ENCODE data around the gene SPOCD1.

SPOCD1 gene

DNA sequence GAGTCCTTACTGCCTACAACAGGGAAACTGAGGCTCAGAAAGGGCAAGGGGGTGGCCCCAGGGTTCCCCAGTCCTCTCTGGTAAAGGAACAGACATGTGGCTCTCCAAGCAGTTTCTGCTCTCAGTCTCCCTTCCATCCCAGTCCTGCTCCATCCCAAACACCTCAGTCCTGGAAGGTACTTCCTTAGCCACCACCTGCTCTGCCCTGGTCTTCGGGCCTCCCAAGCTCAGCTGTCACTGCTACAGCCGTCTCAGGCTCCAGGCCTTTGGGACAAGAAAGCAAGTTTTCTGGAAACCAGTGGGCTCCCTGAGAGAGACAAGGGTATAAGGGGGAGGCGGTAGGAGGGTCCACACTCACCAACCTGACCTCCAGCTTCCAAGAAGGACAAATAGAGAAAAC is 28.6 kb downstream of the SPOCD1 start:
- no peak for DNase-seq (ENCODE audit: low read depth in 2 of 2)

DNA sequence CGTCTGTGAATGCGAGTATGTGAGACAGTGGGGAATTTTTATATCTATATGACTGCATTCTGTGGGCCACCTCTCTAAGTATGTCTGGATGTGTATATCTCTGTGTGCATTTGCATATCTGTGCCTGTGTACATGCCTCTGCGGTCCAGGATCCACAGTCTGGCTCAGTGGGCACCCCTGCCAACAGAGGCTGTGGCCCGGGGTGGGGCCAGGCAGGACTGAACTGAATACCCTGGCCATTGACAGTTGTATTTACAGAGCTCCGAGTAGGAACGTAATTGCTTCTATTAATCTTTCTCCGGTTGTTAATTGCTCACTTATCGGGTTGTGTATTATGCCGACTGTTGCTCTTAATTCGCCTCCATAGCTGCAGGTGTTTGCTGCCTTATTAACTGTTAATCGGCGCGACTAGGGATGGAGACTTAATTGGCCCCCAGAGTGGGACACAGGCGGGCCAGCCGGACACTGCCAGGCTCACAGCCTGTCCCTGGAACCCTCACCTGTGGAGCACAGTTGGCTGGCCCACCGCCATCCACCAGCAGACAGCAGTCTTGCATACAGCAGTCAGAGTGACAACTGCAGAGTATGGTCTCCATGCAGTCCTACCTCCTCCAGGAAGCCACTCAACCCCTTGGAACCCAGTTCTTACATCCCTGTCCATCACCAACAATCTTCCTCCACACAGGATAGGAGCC is 29.3 kb downstream of the SPOCD1 start:
- no peak for DNase-seq (ENCODE audit: low read depth in 2 of 2)

DNA sequence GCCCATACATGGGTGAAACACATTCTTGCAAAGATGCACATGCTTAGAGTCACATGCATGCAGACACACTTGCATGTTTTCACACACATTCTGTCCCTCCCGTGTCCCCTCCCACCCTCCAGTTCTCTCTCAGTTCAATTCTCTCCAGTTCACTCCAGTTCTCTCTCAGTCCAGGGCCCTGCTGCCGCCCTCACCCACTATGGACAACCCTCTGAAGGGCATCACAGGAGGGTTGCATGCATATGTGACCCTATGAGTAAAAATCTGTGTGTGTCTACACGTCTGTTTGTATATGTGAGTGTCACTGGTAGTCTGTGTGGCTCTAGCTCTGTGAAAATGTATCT is 29.9 kb downstream of the SPOCD1 start:
- no peak for DNase-seq (ENCODE audit: low read depth in 2 of 2)

DNA sequence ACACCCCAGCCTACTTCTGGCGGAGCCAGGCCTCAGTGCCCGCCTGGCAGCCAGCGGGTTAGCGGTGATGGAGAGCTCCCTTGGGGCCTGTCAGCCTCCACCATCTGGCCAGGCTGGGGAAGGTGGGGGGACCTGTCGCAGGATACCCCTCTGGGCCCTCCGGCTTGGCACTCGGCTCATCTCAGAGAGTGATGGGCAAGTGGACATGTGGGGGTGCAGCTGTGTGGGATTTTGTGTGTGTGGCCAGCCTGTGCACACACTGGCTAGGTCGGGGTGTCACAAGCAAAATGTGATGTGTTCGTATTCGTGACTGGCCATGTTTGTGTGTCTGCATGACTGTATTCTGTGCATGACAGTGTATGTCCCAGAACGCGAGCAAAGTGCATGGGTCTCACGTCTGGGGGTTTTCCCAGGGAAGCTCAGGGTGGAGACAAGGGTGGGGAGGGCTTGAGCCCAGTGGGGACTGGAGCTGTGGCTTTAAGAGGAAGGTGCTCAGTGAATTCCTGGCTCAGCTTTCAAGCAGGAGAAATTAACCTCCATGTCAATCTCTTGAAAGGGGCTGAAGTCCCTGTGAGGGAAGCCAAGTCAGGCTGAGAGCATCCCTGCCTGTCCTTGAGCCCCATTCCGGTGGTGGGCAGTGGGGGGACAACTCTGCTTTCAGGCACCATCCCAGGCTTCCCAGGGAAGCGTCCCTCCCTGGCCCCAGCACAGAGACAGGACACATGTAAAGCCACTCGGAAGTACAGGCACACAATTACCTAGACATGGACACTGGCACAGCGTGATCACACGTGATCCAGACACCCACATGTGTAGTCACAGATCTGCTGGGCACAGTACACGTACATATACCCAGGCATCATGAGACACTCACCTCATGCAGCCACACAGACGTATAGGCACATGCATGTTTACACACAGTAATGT is 30.5 kb downstream of the SPOCD1 start:
- no peak for DNase-seq (ENCODE audit: low read depth in 2 of 2)

DNA sequence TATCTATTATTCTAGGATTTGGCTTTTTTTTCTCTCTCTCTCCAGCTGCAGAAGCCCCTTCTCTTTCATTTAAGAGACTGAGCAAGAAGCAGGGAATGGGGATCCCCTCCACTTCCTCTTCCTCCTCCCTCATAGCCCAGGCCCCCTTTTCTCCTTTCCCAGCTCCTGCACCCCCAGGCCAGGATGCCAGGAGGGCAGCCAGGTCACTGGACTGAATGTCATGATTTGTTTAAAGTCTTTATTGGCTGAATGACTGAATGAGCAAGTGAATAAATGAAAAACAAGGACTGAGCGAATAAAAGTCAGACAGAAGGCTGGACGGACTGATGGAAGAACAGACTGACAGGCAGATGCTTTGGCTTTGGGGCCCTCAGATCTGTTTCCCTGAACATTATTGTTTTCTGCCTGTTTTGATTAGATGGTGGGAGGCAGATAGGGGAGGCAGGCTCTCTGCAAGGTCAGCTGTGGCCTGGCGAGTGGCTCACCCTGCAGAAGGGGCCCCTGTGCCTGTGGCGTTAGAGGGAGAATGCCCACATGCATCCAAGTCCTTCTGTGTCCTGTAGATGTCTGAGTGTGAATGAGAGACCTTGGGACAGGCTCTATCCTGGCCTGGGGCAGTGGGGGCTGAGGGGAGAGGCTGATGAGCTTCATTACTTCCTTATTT is 31.3 kb downstream of the SPOCD1 start:
- DNase-seq (ENCODE audit: low read depth in 2 of 2): no peak

DNA sequence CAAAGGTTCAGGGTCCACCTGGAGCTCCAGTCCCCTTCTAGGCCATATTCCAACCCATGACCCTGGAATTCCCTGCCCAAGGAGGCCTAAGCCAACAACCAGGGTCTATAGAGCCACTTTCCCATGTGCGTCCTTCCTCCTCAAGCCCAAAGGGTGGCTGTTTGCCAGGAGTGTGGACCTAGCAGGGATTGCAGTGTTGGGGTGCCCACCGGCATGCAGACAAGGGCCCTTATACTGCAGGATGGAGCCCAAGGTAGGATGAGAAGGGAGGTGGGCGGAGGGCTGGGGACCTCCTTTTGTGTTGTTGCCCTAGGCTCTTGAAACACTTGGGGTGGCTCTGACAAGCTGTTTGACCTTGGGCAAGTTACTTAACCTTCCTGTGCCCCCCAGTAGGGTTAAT is 32.0 kb downstream of the SPOCD1 start:
- no peak for DNase-seq (ENCODE audit: low read depth in 2 of 2)

DNA sequence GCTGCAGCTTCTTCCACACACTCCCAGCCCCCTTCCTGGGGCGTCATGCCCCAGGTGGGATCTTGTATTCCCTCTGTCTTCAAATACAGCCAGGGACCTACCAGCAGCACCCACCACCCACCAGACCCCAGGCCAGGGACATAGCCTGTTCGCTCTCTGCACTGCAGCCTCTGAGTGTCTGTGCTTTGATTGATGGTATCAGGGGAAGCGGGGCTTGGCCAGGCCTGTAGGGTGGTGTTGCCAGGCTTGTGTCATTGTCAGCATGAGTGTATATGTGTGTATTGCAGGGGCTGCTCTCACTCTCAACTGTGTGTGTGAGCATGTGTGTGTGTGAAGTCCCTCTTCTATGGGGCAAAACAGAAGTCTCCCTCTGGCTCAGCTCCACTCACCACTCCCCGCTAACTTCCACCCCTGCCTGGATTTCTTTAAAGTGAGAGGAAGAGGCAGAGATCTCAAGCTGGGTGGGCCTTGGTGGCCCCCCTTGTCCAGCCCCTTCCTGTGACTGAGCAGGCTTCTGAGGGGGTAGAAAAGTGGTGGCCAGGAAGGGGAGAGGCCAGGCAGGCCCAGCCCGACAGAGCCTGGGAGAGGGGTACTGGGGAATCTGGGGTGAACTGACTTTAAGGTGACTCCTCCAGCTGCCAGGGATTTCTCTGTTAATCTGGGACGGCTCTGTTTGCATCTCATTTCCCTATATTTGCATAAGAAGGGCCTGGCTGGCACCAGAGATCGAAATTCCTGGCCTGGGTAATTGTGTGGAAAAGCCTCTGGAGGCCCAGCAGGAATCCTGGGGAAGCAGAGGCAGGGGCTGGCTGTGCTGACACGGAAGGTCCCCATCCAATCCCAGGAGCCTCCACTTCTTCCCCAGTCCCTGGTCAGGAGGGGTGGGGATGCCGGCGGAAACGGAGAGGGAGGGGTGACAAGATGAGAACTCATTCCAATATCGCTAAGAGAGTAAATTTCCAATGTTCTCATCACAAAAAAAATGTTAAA is 33.1 kb downstream of the SPOCD1 start:
- DNase-seq (ENCODE audit: low read depth in 2 of 2): no peak

DNA sequence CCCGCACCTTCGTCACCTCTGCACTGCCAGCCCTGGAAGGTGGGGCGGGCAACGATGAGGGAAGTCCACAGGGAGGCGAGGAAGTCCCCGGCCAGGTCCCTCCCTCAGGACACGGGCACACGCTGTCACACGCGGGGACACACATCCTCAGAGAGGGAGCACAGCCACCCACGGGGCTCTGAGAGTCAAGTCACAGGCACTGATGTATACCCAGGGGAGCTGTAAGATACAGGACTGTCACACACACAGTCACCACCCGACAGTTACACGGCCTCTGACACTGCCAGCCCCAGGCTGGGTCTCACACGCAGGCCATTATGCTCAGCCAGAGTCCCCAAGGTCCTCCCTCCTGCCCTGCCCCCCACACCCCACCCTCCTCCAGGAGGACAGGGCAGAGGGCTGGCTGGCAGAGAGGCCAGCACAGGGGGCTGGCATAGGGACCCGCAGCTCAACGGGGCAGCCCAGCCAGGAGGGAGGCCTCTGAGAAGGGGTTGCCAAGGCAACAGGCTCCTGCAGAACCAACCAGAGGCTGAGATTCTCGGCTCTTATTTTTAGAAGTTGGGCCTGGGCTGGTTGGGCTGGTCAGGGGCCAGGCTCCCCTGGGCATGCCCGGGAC is 34.0 kb downstream of the SPOCD1 start:
- no peak for DNase-seq (ENCODE audit: low read depth in 2 of 2)

DNA sequence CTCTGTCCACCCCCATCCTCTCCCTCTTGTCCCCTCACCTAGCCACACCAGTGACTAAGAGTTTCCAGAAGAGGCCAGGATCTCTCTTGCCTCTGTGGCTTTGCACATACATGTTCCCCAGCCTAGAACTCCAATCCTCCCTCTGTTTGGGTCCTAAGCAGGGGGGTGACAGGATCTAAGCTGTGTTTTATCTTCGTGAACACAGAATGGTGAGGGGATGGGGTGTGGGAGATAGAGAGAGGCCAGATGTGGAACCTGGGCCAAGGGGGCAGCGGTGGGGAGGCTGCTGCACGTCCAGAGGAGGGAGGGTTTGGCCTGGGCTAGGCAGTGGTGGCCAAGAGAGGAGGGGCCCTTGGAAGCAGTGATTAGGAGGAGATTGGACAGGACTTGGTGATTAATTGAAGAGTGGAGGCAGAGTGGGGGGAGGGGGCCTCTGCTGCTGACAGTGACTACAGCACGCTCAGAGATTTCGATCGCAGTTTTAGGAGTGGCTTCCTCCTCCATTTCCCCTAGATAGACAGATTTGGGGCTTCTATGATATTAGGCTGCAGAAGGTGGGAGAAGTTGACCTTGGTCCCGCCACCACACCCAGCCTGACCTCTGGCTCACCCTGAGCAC is 34.6 kb downstream of the SPOCD1 start:
- no peak for DNase-seq (ENCODE audit: low read depth in 2 of 2)

DNA sequence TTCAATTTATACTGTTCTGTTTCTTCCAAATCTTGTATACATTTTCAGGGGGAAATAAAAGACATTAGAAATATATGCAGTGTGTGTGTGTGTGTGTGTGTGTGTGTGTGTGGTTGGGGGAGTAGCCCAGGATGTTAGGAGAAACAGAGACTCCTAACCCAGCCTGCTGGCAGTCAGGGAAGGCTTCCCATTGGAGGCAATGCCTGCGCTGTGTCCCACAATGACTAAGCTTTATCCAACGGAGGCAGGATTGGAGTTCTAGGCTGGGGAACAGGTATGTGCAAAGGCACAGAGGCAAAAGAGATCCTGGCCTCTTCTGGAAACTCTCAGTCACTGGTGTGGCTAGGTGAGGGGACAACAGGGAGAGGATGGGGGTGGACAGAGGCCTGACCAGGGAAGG is 35.2 kb downstream of the SPOCD1 start:
- DNase-seq (ENCODE audit: low read depth in 2 of 2): no peak

DNA sequence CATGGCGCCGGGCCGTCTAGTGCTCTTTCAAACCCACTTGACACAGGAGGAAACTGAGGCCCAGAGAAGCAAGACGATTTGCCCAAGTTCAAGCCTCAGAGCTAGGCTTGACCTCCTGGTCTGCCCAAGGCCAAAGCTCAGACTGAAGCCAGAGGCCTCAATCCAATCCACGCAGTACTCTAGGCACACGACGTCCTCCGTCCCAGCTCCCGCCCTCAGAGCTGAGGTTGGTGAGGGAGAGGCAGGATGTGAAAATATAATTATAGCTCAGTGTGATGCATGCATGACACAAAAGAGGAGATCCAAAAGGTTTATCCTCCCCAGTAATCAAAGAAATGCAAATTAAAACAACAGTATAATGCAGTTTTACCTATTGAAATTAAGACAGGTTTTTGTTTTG is 36.1 kb downstream of the SPOCD1 start:
- no peak for DNase-seq (ENCODE audit: low read depth in 2 of 2)

DNA sequence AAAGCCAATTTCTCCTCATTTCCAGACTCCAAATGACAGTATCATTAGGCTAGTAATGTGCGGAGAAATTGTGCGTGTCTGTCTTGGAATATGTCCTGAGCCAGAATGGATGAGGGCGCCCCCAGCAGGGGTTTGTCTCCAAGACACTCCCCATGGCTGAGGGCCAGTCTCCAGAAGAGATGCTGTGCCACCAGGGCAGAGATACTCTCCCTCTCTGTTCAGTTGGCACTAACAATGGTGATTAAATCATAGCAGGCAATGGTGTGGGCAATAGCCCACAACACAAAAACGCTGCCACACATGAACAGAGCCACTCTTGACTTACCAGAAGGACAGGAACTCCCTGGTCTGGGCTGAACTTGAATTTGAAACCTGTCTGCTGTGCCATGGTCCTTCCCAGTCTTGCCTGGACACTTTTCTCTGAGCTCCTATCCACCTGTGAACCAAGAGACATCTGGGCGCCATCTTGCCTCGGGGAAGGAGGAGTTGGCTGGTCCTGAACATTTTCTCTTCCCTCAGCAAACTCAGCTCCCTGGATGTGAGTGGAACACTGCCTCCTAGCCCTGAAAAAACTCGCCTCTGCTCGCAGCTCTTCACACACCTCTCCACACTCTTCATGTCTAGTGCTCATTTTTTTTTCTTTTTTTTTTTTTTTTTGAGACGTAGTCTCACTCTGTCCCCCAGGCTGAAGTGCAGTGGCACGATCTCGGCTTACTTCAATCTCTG is 36.9 kb downstream of the SPOCD1 start:
- DNase-seq (ENCODE audit: low read depth in 2 of 2): no peak

DNA sequence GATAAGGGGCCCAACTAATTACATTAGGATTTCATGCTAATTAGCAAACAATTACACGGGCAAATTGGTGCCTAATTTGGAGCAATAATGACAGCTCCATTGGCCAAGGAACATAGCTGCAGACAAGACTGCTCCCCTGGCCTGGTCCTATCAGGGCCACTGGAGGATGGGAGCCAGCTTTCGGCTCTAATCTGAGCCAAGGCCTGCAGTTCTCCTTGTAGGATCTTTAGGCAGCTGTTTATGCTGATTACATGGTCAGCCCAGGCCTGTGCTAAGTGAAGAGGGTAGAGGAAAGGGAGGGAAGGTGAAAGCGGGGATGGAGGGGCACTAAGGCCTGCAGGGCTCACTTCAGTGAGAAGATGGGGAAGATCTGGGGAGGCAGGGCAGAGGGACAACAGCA is 39.3 kb downstream of the SPOCD1 start:
- no peak for DNase-seq (ENCODE audit: low read depth in 2 of 2)

DNA sequence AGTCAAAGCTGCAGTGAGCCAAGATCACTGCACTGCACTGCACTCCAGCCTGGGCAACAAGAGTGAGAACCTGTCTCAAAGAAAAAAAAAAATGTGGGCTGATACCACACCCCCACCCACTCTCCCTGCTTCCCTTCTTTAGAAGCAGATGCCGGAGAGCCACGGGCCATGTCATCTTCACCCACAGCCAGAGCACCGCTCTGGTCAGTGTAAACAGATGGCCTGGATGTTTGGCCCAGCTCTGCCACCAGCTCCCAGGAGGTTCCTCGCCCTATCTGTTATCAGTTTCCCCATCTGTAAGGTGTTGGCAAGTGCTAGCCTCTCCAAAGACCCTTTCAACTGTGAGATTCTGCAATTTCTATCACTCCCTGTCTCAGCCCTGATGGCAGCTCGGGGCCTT is 39.8 kb downstream of the SPOCD1 start:
- no peak for DNase-seq (ENCODE audit: low read depth in 2 of 2)

DNA sequence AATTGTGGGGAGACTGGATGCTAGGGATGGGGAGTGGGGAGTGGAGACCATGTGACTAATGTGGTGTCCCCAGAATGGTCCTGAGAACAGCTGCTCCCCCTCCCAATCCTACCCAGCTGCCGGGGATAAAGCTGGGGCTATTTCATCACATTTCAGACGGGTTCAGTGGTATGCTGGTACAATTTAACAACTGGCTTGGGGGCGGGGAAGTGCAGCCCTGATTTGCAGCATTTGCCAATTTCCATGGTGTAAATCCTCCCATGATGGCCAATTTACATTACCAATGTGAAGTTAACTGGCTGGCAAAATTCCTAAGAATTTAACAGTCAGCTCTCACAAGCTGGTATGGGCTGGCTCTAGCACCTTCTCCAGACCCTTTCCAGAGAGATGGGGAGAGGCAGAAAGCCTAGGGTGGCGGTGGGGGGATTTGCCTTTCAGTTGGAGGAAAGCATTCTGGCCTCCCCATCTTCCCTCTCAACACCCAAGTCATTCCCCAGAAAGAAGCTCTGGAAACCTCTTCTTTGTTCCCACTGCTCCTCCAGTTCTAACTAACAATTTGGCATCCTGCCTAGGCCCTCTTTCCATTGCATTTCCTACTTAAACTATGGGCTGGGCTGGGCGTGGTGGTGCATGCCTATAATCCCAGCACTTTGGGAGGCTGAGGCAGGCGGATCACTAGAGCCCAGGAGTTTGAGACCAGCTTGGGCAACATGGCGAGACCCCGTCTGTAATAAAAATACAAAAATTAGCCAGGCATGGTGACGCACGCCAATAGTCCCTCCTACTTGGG is 40.4 kb downstream of the SPOCD1 start:
- no peak for DNase-seq (ENCODE audit: low read depth in 2 of 2)

DNA sequence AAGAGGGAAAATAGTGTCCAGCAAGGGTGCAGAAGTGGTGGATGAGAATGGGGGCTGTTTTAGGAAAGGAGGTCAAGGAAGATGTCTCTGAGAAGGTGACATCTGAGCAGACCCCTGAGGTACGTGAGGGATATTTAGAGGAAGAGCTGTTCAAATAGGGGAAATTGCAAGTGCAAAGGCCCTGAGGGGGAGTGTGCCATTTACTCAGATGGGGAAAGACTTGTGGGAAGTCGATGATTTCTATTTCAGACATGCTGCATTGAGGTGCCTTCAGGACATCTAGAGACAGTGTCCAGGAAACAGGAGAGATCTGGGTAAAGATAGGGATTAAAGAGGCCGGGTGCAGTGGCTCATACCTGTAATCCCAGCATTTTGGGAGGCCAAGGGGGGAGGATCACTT is 41.3 kb downstream of the SPOCD1 start:
- DNase-seq (ENCODE audit: low read depth in 2 of 2): no peak

DNA sequence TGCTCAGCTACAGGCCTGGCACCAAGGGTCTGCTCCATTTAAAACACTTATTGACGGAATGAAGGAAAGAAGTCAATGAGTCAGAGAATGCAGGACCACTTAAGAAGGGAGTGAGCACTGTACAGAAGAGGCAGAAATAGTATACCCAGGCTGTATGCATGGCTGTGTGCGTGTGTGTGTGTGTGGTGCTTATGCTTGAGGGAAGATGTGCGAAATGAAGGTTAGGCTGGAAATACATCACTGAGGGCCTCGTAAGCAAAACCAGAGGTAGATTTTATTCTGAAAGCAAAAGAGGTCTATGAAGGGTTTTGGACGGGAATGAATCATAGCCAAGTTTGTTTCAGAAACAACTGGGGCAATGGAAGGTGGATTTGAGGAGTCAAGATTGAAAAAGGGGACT is 42.0 kb downstream of the SPOCD1 start:
- no peak for DNase-seq (ENCODE audit: low read depth in 2 of 2)

DNA sequence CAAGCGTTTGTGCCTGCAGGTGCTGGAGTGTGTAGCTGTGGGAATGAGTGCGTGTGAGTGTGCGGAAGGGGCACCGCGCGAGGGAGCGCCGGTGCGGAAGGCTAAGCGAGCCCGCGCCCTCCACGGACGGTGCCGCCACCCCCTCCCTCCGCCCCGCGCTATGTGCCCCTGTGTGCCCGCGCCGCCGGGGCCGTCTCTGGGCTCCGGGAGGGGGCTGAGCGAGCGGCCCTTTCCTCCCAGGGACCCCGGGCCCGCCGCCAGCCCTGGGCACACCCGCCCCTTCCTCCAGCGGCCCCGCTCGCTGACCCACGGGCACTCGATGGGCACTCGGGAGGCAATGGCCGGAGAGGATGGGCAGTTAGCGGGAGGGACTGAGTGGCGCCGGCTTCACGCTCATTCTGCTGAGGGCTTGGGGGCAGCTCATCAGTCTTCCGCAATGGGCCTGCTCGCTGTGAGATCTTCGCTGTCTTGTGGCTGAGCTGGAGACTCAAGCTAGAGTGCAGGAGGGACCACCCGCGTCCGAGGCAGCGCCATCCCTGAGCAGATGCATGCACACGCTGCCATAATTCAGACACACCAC is 43.1 kb downstream of the SPOCD1 start:
- no peak for DNase-seq (ENCODE audit: low read depth in 2 of 2)
